Fibroblast of pulmonary artery (primary cell): ENCODE measurements around the gene IQCH.

Experiments used
- DNase-seq: peaks from one replicate; pipeline ENCODE4 v3.0.0-alpha.2; 2010; ENCODE audit warnings: low read depth
- H3K4me3 ChIP-seq: replicated peaks from 2 replicates; pipeline ENCODE4 v1.5.1; 2011; ENCODE audit warnings: low read depth, mild to moderate bottlenecking, control low read depth, low read length, moderate library complexity
- TF ChIP-seq, protein P1 (sequence below): IDR thresholded peaks from 2 replicates; pipeline ENCODE4 v1.5.1; 2011; ENCODE audit warnings: mild to moderate bottlenecking, control low read depth, low read length, inconsistent platforms; ENCODE audit errors: missing control alignments

Gene IQCH

DNA sequence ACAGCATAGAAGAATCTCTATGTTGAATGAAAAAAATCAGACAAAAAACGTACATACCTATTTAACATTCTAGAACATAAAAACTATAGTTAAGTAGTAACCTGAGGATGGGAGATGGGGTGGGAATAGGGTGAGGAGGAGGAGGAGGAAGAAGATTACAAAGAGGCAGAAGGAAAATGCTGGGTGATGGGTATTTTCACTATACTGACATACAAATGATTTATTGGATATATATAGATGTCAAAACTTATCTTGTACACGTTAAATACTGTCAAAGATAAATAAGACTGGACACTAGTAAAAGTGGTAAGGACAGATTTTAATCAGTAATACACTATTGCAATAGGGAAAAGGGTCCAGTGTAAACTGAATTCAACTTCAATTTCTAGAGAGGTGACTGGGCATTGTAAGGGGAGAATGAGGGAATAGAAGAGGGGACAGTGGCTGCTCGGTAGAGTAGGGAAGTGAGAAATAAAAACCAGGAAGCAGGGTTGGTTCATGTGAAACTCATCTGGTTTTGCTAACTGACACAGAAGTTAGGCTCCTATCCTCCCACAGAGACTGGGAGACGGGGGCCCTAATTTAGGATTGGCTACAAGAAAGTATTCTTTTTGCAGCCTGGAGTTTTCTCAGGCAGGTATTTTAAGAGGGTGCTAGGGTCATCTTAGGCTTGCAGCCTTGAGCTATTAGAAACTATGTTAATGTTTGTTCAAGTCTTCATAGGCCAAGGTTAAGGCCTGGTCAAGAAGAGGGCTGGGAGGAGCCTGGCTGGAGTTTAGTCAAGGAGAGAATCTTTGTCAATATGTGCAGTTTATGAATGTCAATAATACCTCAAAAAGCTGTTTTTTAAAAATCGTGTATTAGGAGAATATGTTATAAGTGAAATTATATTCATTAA is 251.3 kb downstream of the IQCH start:
- TF ChIP-seq, protein P1, sequence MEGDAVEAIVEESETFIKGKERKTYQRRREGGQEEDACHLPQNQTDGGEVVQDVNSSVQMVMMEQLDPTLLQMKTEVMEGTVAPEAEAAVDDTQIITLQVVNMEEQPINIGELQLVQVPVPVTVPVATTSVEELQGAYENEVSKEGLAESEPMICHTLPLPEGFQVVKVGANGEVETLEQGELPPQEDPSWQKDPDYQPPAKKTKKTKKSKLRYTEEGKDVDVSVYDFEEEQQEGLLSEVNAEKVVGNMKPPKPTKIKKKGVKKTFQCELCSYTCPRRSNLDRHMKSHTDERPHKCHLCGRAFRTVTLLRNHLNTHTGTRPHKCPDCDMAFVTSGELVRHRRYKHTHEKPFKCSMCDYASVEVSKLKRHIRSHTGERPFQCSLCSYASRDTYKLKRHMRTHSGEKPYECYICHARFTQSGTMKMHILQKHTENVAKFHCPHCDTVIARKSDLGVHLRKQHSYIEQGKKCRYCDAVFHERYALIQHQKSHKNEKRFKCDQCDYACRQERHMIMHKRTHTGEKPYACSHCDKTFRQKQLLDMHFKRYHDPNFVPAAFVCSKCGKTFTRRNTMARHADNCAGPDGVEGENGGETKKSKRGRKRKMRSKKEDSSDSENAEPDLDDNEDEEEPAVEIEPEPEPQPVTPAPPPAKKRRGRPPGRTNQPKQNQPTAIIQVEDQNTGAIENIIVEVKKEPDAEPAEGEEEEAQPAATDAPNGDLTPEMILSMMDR: no peak
- no peak for DNase-seq

GRCh38 chr15:67506775-67507747 is 252.5 kb downstream of the IQCH start:
- TF ChIP-seq, protein P1: no peak
- peak; percentile 70 for DNase-seq
- H3K4me3 ChIP-seq: no peak overlapping the region

More for the DNA sequence above, 251.3 kb downstream of the IQCH start:
- no peak overlapping the region for H3K4me3 ChIP-seq

DNA sequence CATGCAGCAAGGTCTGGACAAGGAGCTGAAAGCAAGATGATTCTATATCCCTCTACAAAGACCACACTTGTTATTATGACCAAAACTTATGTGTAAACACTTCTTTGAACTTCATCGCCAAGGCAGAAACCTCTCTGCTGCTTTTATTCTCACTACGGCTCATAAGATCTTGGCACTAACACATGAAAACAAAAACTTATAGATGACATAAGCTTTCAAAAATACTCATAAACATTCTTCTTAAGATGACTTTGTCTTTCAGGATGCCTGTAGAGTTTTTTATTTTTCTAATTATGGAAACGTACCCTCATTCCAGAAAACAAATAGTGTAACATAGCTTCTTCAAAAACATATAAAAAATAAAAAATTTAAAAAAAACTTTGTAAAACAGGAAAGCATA is 253.8 kb downstream of the IQCH start:
- H3K4me3 ChIP-seq: no peak overlapping the region
- TF ChIP-seq, protein P1: no peak
- DNase-seq: no peak

DNA sequence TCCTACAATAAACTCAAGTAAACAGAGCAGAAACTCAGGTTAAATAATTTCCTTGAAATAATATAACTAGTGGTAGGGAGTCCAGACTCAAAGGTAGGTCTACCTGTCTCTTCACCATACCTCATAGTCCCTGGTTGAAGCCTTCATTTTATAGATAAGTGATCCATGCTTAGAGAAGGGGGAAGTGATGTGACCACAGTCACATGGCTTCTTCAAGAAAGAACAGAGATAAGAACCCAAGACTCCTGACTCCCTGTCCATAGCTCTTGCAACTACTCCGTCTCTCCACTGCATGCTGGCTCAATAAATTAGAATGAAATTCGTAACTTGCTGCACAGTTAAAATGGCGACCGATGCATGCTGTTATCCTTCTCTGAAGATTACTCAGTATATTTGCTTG is 255.3 kb downstream of the IQCH start:
- DNase-seq: no peak
- H3K4me3 ChIP-seq: no peak overlapping the region
- TF ChIP-seq, protein P1: no peak

GRCh38 chr15:67510597-67511190 is 256.1 kb downstream of the IQCH start:
- no peak overlapping the region for H3K4me3 ChIP-seq
- TF ChIP-seq, protein P1: no peak
- DNase-seq: peak; percentile 17

DNA sequence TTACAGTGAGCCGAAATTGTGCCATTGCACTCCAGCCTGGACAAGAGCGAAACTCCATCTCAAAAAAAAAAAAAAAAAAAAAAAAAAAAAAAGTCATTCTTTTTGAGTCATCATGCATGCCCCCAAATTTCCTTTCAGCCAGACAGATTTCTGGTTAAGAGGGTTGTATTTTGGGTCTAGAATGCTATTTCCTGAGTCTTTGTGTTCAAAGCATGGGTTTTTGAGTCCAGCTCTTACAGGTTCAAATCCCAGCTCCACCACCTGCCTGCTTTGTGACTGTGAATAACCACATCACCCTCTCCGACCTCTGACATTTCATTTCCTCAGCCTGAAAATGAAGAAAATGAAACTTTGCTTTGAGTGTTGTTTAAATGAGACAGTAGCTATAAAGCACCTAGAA is 257.0 kb downstream of the IQCH start:
- TF ChIP-seq, protein P1: no peak
- DNase-seq: no peak
- H3K4me3 ChIP-seq: no peak overlapping the region
